ENCODE data around the gene C1QTNF8. TPM values are rescaled to one million over a fixed set of nuclear protein-coding genes. Genes with fewer than 3 reads are reported as not detected.

The C1QTNF8 gene
- total and polyA plus RNA-seq, 2 donors (not counting 1 experiment from before 2014, with no cell fraction given), result not detected

- ChIA-PET CTCF (no interaction called here), POLR2A (no interaction called here)
- H3K36me3 ChIP-seq (replicated peaks in 1 of 2; ENCODE audit: control extremely low read depth in 1 of 2, control insufficient read depth in 1 of 2, extremely low read depth in 1 of 2, insufficient read depth in 2 of 2, low read length in 1 of 2), result no peaks in the 10 kb centered on the region
Measured at GRCh38 chr16:1141191-1141590, 45.1 kb upstream of the C1QTNF8 start.

GRCh38 chr16:1140582-1141162 is 44.6 kb upstream of the C1QTNF8 start:
- Histone ChIP-seq H3K27me3 (replicated peaks in 1 of 4; ENCODE audit: control extremely low read depth in 1 of 4, control insufficient read depth in 3 of 4, insufficient read depth in 4 of 4, low read length in 3 of 4) (peaks cover 0 to 3% (median 0%) of the 10 kb centered on the region in 4 experiments), H3K9me3 (ENCODE audit: control extremely low read depth in 1 of 3, control insufficient read depth in 2 of 3, insufficient read depth in 1 of 3, low read length in 2 of 3) (peaks cover 0 to 3% (median 0%) of the 10 kb centered on the region in 3 donors), H3K4me2 (replicated peaks; ENCODE audit: low read depth, low read length, poor library complexity, severe bottlenecking) (no peak overlapping the region), H4K20me1 (ENCODE audit: control insufficient read depth, insufficient read depth, low read length, poor library complexity, severe bottlenecking) (no peaks in the 10 kb centered on the region), H3K4me1 (ENCODE audit: control insufficient read depth in 2 of 2, insufficient read depth in 2 of 2, low read length in 2 of 2) (no peaks in the 10 kb centered on the region), H3K4me3 (ENCODE audit: control extremely low read depth in 1 of 5, extremely low read depth in 1 of 5, insufficient read depth in 1 of 5, low read depth in 2 of 5, low read length in 4 of 5) (no peak overlapping the region), H2AFZ (ENCODE audit: insufficient read depth, low read depth, low read length, poor library complexity, severe bottlenecking) (no peak overlapping the region), H3K9ac (ENCODE audit: low read length) (no peak overlapping the region), H3K79me2 (ENCODE audit: control insufficient read depth, insufficient read depth, low read length) (no peaks in the 10 kb centered on the region), H3K36me3 (replicated peaks in 1 of 2; ENCODE audit: control extremely low read depth in 1 of 2, control insufficient read depth in 1 of 2, extremely low read depth in 1 of 2, insufficient read depth in 2 of 2, low read length in 1 of 2) (no peaks in the 10 kb centered on the region), H3K27ac (ENCODE audit: low read length in 2 of 2) (no peak overlapping the region)
- H3K9me3 Mint-ChIP-seq (ENCODE audit: insufficient read depth), result no peaks in the 10 kb centered on the region
- no peak overlapping the region for H3K27ac Mint-ChIP-seq
- WGBS (ENCODE audit: insufficient coverage), result 88% methylated on average over 21 of the region's 23 CpGs
- intact Hi-C loops (cut with micrococcal nuclease), result no loop called here
- no peaks in the 10 kb centered on the region for H3K4me1 Mint-ChIP-seq
- no peak for TF ChIP-seq CTCF (IDR thresholded peaks at IDR 0.05)
- no peak for TF ChIP-seq EZH2 (IDR thresholded peaks at IDR 0.05; ENCODE audit: borderline replicate concordance, insufficient read depth, low read depth, low read length, poor library complexity, severe bottlenecking)
- DNase-seq, result no peak
- ChIA-PET CTCF (no interaction called here), POLR2A (no interaction called here)
- peaks cover 14% of the 10 kb centered on the region for H3K27me3 Mint-ChIP-seq
- no peak overlapping the region for H3K4me3 Mint-ChIP-seq
- ATAC-seq (ENCODE audit: low read depth), result no peak

More at GRCh38 chr16:1141191-1141590, 45.1 kb upstream of the C1QTNF8 start:
- no peaks in the 10 kb centered on the region for H3K4me1 Mint-ChIP-seq
- H3K9me3 ChIP-seq (ENCODE audit: control extremely low read depth in 1 of 3, control insufficient read depth in 2 of 3, insufficient read depth in 1 of 3, low read length in 2 of 3), result peaks cover 0 to 3% (median 0%) of the 10 kb centered on the region in 3 donors
- no peaks in the 10 kb centered on the region for H4K20me1 ChIP-seq (ENCODE audit: control insufficient read depth, insufficient read depth, low read length, poor library complexity, severe bottlenecking)
- H2AFZ ChIP-seq (ENCODE audit: insufficient read depth, low read depth, low read length, poor library complexity, severe bottlenecking), result no peak overlapping the region
- DNase-seq (no peak), ATAC-seq (ENCODE audit: low read depth) (no peak)
- H3K27me3 ChIP-seq (replicated peaks in 1 of 4; ENCODE audit: control extremely low read depth in 1 of 4, control insufficient read depth in 3 of 4, insufficient read depth in 4 of 4, low read length in 3 of 4), result peaks cover 0 to 3% (median 0%) of the 10 kb centered on the region in 4 experiments
- H3K4me2 ChIP-seq (replicated peaks; ENCODE audit: low read depth, low read length, poor library complexity, severe bottlenecking), result no peak overlapping the region
- no peak overlapping the region for H3K4me3 ChIP-seq (ENCODE audit: control extremely low read depth in 1 of 5, extremely low read depth in 1 of 5, insufficient read depth in 1 of 5, low read depth in 2 of 5, low read length in 4 of 5)
- no peaks in the 10 kb centered on the region for H3K79me2 ChIP-seq (ENCODE audit: control insufficient read depth, insufficient read depth, low read length)
- TF ChIP-seq EZH2 (IDR thresholded peaks at IDR 0.05; ENCODE audit: borderline replicate concordance, insufficient read depth, low read depth, low read length, poor library complexity, severe bottlenecking) (no peak), CTCF (IDR thresholded peaks at IDR 0.05) (no peak)
- H3K27ac ChIP-seq (ENCODE audit: low read length in 2 of 2), result no peak overlapping the region
- 63% methylated on average over 5 of the region's 8 CpGs for WGBS (ENCODE audit: insufficient coverage)
- no peak overlapping the region for H3K9ac ChIP-seq (ENCODE audit: low read length)
- no peak overlapping the region for H3K4me3 Mint-ChIP-seq
- no peak overlapping the region for H3K27ac Mint-ChIP-seq
- intact Hi-C loops (cut with micrococcal nuclease), result no loop called here
- no peaks in the 10 kb centered on the region for H3K9me3 Mint-ChIP-seq (ENCODE audit: insufficient read depth)
- peaks cover 14% of the 10 kb centered on the region for H3K27me3 Mint-ChIP-seq
- H3K4me1 ChIP-seq (ENCODE audit: control insufficient read depth in 2 of 2, insufficient read depth in 2 of 2, low read length in 2 of 2), result no peaks in the 10 kb centered on the region

All from B cell (primary cell).